HG02678 (cell line): ENCODE measurements around the gene SLC6A3.

Experiments
- ATAC-seq: cut with Tn5 transposase; IDR thresholded peaks from one replicate; pipeline ENCODE4 v1.9.1; 2021; ENCODE audit warnings: mild to moderate bottlenecking, moderate library complexity; ENCODE audit not compliant: unreplicated experiment

Gene SLC6A3

GRCh38 chr5:1442222-1443145, 2.8 kb downstream of the SLC6A3 start:
- ATAC-seq: no peak

GRCh38 chr5:1441166-1441865, 3.9 kb downstream of the SLC6A3 start:
- ATAC-seq: no peak

GRCh38 chr5:1440098-1440493, 5.1 kb downstream of the SLC6A3 start:
- ATAC-seq: no peak

- no peak for ATAC-seq
Observed at GRCh38 chr5:1439388-1440097, 5.7 kb downstream of the SLC6A3 start.

GRCh38 chr5:1438871-1439270, 6.4 kb downstream of the SLC6A3 start:
- no peak for ATAC-seq

GRCh38 chr5:1437876-1438559, 7.2 kb downstream of the SLC6A3 start:
- ATAC-seq: no peak

GRCh38 chr5:1437226-1437829, 7.9 kb downstream of the SLC6A3 start:
- no peak for ATAC-seq

GRCh38 chr5:1436681-1437080, 8.6 kb downstream of the SLC6A3 start:
- no peak for ATAC-seq

- no peak for ATAC-seq
Observed at GRCh38 chr5:1436036-1436435, 9.2 kb downstream of the SLC6A3 start.

- no peak for ATAC-seq
Observed at GRCh38 chr5:1435369-1435768, 9.9 kb downstream of the SLC6A3 start.

- ATAC-seq: no peak
Observed at GRCh38 chr5:1432296-1432695, 12.9 kb downstream of the SLC6A3 start.

GRCh38 chr5:1431896-1432295, 13.3 kb downstream of the SLC6A3 start:
- no peak for ATAC-seq

- no peak for ATAC-seq
Observed at GRCh38 chr5:1431021-1431811, 14.0 kb downstream of the SLC6A3 start.

- no peak for ATAC-seq
Observed at GRCh38 chr5:1430121-1430795, 15.0 kb downstream of the SLC6A3 start.

- no peak for ATAC-seq
Observed at GRCh38 chr5:1429496-1429895, 15.7 kb downstream of the SLC6A3 start.

- ATAC-seq: no peak
Observed at GRCh38 chr5:1429066-1429465, 16.2 kb downstream of the SLC6A3 start.

GRCh38 chr5:1428107-1428506, 17.1 kb downstream of the SLC6A3 start:
- no peak for ATAC-seq

- no peak for ATAC-seq
Observed at GRCh38 chr5:1424716-1425115, 20.5 kb downstream of the SLC6A3 start.

- no peak for ATAC-seq
Observed at GRCh38 chr5:1423901-1424603, 21.2 kb downstream of the SLC6A3 start.
